Body of pancreas (tissue), 4 donors: Measurements from ENCODE around the gene NKAPD1.

Source experiments
- CTCF ChIP-seq, 7 experiments: fragments of 450-650 bp in 4 of 7; fragments of 200-600 bp in 3 of 7; sonication (generic) in 3 of 7; IDR thresholded peaks; one replicate each; pipeline ENCODE4 v1.5.1; 2016 to 2019; ENCODE audit warnings: antibody characterized with exemption in 7 of 7
- POLR2A ChIP-seq, 3 donors: fragments of 450-650 bp; IDR thresholded peaks; one replicate each; pipeline ENCODE4 v1.6.1; 2016; ENCODE audit warnings: antibody characterized with exemption in 3 of 3, mild to moderate bottlenecking in 2 of 3

- TF ChIP-seq CTCF (IDR thresholded peaks at IDR 0.05) (no peak), POLR2A (IDR thresholded peaks at IDR 0.05) (no peak)
Measured at GRCh38 chr11:112025707-112026106, 48.4 kb upstream of the NKAPD1 start.
